Measurements from ENCODE around the gene MXI1. TPM values are rescaled to one million over a fixed set of nuclear protein-coding genes. Genes with fewer than 3 reads are reported as not detected.
"Not testable (repeated sequence)": the region's sequence is repeated elsewhere in the genome, so short reads cannot be mapped to it uniquely, and the experiment has no call there.

Gene MXI1
- total RNA-seq, 1 donor: 8.2 TPM

- DNase-seq (ENCODE audit: low read depth): no peak
- TF ChIP-seq CTCF (IDR thresholded peaks at IDR 0.05; ENCODE audit: insufficient read depth, low read depth, low read length): no peak
- no peak overlapping the region for H3K4me3 ChIP-seq (ENCODE audit: low read depth, low read length)
Measured at GRCh38 chr10:110265573-110266193, 58.3 kb downstream of the MXI1 start.

GRCh38 chr10:110267276-110267675, 59.9 kb downstream of the MXI1 start:
- no peak overlapping the region for H3K4me3 ChIP-seq (ENCODE audit: low read depth, low read length)
- TF ChIP-seq CTCF (IDR thresholded peaks at IDR 0.05; ENCODE audit: insufficient read depth, low read depth, low read length): no peak
- no peak for DNase-seq (ENCODE audit: low read depth)

GRCh38 chr10:110268442-110268841, 61.0 kb downstream of the MXI1 start:
- TF ChIP-seq CTCF (IDR thresholded peaks at IDR 0.05; ENCODE audit: insufficient read depth, low read depth, low read length): no peak
- H3K4me3 ChIP-seq (ENCODE audit: low read depth, low read length): no peak overlapping the region
- no peak for DNase-seq (ENCODE audit: low read depth)

GRCh38 chr10:110268971-110269370, 61.6 kb downstream of the MXI1 start:
- no peak for TF ChIP-seq CTCF (IDR thresholded peaks at IDR 0.05; ENCODE audit: insufficient read depth, low read depth, low read length)
- DNase-seq (ENCODE audit: low read depth): no peak
- no peak overlapping the region for H3K4me3 ChIP-seq (ENCODE audit: low read depth, low read length)

GRCh38 chr10:110269374-110270318, 62.2 kb downstream of the MXI1 start:
- no peak for DNase-seq (ENCODE audit: low read depth)
- no peak for TF ChIP-seq CTCF (IDR thresholded peaks at IDR 0.05; ENCODE audit: insufficient read depth, low read depth, low read length)
- H3K4me3 ChIP-seq (ENCODE audit: low read depth, low read length): no peak overlapping the region

- H3K4me3 ChIP-seq (ENCODE audit: low read depth, low read length); DNase-seq (ENCODE audit: low read depth): not testable (repeated sequence)
Measured at GRCh38 chr10:110272995-110273394, 65.6 kb downstream of the MXI1 start.

- TF ChIP-seq CTCF (IDR thresholded peaks at IDR 0.05; ENCODE audit: insufficient read depth, low read depth, low read length): no peak
- no peak overlapping the region for H3K4me3 ChIP-seq (ENCODE audit: low read depth, low read length)
- DNase-seq (ENCODE audit: low read depth): peak; percentile 77
Measured at GRCh38 chr10:110273474-110273873, 66.1 kb downstream of the MXI1 start.
